ENCODE measurements around the gene SGPL1.

SGPL1 gene

DNA sequence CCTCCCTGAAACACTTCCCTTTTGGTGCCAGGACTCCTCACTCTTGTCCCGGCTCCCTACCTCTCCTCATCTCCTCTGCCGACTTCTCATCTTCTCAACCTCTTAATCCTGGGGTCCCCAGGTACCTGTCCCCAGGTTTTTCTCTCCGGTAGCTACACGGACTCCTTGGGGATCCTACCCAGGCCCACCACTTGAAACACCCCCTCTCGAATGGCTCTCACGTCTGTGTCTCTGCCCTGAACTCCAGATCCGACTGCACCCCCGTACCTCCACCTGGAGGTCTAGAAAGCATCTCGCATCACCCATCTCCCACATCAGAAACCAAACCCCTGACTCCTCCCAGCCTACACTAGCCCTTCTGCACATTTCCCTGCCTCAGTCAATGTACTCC lies 35.4 kb upstream of the SGPL1 start:
- in situ Hi-C loops (cut with MboI; ENCODE audit: low sequenced_read_pairs): no loop called here

DNA sequence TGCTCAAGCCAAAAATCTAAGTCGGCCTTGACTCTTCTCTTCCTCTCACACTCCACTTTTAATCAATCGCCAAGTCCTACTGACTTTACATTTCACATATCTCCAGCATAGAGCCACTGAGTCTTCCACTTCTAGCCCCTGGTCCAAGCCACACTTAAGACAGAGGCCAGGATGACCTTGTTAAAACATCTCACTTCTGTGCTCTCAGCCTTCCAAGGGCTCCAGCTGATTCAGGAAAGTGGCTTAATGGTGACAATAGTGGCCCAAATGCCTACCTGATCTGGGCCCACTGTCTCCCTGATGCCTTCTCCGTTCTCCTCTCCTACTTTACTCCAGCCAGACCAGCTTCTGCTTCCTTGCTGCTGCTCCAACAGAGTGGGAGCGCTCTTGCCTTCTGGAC lies 35.0 kb upstream of the SGPL1 start:
- in situ Hi-C loops (cut with MboI; ENCODE audit: low sequenced_read_pairs): no loop called here

DNA sequence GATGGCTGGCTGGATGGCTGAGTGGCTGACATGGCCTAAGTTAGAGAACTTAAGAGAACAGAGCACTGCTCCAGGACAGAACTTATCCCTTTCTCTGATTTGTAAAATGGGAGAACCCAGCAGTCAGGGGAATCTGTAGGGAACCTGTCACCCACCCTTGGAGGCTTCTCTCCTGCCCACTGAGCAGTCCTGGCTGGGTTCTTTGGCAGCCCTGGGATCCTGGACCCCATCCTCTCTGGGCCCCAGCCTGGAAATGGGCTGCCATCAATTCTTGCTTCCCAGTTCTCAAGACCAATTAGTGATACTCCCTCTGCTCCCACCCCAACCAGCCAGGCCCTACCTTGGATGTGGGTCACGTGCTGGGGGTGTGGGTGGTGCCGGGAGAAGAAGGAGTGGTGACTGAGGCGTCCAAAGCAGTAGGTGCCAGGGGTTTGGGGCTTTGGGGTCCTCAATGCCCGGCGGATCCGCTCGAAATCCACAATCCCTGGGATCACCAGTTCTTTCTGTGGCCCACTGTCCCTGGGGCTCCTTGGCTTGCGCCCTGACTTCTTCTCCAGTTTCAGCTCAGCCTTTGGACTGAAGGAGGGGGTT lies 34.2 kb upstream of the SGPL1 start:
- in situ Hi-C loops (cut with MboI; ENCODE audit: low sequenced_read_pairs): no loop called here

DNA sequence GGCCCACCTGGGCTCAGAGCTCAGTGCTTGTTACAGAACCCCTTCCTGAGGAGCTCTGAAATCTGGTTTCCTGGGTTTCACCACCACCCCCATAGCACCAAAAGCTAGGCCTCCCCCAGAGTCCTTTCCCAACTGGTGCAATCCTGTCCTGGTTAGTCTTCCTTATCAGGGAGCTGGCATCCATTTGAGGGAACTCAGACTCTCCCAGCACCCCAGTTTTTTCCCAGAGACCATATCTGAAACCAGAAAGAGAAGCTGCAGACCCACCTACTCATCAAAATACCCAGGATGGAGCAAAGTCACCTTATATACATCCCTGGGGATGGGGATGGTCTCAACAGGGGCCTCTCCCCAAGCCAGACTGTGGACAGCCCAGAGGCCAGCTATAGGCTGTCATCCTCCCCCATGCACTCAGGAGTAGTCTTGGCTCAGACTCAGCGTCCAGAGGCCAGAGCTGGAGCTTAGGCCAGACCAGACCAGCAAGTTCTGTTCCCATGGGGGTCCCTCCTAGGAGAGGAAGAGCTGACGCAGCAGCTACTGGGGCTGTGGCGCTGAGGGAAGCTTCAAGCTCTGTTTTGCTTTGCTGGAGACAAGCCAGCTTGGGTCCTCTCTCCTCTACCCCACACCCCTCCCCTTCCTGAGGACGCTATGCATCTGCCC lies 33.5 kb upstream of the SGPL1 start:
- in situ Hi-C loops (cut with MboI; ENCODE audit: low sequenced_read_pairs): no loop called here

DNA sequence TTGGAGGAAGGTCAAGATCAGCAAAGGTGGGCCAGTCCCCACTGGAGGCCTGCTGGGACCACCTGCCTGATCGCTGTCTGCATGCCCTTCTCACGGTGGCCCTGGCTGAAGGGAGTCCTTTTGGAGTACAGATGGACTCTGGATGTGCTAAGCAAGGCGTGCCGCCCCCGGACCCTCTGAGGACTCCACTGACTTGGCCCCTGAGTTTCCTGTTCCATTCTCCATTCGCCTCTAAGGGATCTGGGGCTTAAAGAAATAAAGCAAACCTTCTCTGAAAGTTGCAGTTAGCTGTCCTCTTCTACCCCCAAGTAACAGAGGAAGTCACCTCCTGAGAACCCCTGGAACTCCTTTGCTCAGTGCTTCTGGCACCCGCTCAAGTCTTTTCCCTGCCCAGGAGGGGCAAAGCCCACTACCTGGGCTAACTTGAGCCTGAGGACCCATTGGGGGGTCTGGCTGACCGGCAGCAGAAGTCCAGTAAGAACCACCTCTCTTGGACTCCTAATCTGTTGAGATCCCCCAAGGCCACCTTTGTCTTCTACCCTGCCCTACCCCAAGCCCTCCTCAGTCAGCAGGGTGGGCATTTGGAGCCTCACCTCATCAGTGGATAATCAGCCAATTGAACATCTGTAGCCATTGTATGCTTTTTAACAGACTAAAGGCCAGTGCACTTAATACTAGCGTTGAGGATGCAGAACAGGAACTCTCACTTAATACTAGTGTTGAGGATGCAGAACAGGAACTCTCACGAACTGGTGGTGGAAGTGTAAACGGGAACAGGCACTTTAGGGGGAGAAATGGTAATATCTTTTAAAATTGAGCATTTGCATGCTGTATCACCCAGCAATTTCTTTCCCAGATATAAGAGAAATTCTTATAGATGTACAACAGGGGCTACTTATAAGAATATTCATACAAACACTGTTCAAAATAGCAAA lies 32.7 kb upstream of the SGPL1 start:
- in situ Hi-C loops (cut with MboI; ENCODE audit: low sequenced_read_pairs): no loop called here

DNA sequence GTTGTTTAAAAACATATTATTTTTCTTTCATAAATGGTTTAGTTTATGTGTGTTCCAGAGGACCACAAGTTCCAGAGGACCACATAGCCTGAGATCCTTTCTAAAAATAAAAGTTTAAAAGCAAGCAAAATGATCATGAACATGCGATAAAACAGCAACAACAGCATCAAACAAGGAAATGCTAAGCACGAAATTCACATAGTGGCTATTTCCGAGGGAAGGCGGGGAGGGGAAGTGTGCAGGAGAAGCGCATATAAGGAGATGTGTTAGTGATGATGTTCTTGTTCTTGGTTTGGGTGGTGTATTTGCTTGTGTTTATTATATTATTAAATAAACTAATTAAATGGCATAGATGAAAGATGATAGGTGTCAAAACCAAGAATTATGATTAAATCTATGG lies 31.7 kb upstream of the SGPL1 start:
- in situ Hi-C loops (cut with MboI; ENCODE audit: low sequenced_read_pairs): no loop called here

DNA sequence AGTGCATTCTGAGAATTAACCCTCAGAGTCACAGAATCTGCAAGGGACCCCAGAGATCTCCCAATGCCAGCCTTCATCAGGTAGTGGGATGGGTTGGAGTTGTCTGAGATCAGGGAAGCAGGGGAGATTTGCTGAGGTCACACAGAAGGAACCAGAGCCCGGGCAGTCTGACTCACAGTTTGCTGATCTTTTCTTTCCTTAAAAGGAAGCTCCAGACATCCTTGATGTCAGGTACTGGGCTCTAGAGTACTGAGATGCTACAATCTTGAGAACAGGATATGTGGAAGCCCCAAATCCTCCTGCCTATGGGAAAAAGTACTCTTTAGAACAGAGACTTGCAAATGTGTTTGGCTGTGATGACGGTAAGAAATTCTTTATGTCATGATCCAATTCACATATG lies 31.3 kb upstream of the SGPL1 start:
- in situ Hi-C loops (cut with MboI; ENCODE audit: low sequenced_read_pairs): no loop called here

DNA sequence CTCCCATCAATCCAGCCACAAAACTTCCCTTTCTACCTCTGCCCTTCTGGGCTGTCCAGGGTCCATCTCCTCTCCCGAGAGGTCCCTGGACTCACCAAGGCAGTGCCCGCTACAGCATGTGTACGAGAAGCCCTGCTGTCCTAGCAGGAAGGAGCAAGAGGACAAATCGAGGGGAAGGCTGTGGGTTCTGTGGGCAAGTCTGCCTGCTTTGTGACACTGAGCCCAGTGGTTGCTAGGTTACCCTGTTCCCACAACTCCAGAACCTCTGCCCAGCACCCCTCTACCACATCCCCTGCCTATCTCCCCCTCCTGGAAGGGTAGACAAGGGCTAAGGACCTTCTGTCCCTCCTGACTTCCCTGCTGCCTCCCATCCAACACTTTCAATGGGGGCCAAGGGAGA lies 30.6 kb upstream of the SGPL1 start, which contains the start of gene TBATA:
Gene TBATA (minus strand): TSS at position 188 of the 400 bp plus-strand sequence. CDS start 1,998 bp downstream, outside the sequence.
- in situ Hi-C loops (cut with MboI; ENCODE audit: low sequenced_read_pairs): no loop called here

DNA sequence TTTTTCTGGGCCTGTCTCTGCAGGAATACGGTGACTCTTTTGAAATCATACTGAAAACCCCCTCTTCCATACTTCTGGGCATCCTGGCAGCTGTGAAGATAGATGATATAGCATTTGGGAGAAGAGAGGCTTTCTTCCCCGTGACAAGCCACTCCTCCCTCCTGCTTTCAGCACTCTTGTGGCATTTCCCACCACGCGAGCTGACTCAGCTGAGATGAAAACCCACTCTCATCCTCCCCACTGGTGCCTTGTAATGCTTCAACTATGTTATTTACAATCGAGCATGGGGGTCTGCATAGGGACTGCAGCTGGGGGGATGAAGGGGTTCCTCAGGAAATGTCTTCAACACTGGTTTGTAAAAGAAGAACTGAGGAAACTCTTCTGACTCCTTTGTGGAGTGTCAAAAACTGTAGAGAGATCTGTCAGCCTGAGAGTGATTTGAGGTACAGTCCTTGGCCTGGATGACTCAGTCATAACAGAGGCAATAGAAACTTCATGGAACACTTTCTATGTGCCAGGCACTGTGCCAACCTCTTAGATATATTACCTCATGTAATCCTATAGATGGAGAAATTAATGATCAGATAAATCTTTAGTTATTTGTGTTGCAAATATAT lies 28.8 kb upstream of the SGPL1 start:
- in situ Hi-C loops (cut with MboI; ENCODE audit: low sequenced_read_pairs): no loop called here

DNA sequence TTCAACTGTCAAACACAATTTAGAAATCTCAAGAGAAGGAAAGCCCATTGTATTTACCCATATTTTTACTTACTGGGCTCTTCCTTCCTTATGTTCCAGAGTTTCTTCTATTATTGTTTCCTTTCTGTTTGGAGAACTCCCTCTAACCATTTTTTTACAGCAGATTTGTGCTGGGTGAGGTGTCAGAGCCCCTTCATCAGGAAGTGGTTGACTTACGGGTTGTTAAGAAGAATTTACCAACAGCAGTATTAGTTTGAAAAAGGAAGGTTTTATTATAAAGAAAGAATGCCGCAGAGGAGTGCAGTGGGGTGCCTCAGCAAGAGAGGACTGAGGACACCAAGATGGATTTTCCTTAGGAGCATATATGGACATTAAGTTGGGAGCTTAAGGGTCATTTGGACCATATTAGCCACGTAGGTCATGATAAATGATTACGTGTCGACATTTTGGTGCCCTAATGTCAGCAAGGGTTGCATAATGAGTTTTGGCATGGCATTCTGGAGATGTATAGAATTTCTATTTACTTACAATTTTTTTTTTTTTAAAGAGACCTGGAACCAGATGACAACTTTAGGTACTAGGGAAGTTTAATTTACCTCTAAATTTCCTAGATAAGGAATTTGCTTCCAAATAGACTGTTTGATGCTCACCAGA lies 24.2 kb upstream of the SGPL1 start:
- in situ Hi-C loops (cut with MboI; ENCODE audit: low sequenced_read_pairs): no loop called here

DNA sequence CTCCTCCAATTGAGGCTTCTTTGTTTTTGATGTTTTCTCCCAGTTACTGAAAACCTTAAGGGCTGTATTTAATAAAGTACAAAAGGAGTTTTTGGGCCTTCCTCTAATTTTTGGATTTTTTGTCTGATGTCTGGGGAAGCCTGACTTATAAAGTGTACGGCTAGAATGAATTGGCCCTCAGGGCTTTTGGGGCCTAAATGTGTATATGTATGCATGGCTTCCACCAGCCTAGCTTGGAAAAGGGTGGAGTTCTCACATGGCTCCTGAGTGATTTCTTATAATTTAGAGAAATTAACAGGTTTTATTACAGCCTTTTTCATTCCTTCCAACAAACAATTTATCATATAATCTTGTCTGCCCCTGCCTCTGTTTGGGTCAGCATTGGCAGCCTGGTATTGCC lies 20.1 kb upstream of the SGPL1 start:
- in situ Hi-C loops (cut with MboI; ENCODE audit: low sequenced_read_pairs): no loop called here

DNA sequence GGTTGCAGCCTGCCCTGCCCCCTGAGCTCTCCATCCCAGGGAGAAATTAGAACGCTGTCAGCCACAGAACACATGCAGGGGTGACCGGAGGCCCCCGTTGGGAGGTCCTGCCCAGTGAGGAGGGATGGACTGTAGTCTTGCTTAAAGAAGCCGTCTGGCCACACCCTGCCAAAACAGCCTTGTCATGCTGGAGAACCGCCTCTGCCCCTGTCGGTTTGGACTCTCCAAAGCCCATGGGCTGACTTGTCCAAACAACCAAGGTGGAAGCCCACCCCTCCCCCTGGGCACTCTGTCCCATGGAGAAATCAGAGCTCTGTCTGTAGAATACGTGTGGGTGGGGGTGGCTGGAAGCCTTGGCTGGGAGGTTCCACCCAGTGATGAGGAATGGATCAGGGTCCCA lies 17.9 kb upstream of the SGPL1 start:
- in situ Hi-C loops (cut with MboI; ENCODE audit: low sequenced_read_pairs): no loop called here

DNA sequence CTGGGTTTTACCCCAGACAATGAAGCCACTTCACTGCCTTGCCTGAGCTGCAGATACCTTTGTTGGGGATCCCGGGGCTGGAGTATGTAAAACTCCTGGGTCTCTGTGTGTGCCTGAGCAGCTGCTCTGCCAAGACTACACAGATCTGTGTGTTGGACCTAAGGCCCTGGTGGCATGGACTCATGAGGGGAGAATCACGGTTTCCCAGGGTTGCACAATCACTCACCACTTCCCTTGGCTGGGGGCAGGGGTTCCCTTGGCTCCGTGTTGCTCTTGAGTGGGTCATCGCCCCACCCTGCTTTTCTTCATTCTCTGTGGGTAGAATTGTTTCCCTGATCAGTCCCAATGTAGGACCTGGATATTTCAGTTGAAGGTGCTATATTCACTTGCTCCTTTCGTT lies 16.6 kb upstream of the SGPL1 start:
- in situ Hi-C loops (cut with MboI; ENCODE audit: low sequenced_read_pairs): no loop called here

DNA sequence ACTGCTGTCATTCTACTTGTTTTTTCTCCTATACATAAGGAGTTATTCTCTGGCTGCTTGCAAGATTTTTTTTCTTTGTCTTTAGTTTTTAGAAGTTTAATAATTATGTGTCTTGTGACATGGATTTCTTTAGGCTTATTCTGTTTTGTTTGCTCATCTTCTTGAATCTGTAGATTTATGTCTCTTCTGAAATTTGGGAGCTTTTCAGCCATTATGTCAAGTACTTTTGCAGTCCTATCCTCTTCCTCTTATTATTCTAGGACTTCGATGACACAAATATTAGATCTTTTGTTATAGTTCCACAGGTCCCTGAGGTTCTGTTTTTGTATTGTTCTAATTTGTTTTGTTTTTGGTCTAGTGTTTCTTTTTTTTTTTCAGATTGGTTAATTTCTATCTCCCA lies 13.9 kb upstream of the SGPL1 start:
- in situ Hi-C loops (cut with MboI; ENCODE audit: low sequenced_read_pairs): no loop called here

DNA sequence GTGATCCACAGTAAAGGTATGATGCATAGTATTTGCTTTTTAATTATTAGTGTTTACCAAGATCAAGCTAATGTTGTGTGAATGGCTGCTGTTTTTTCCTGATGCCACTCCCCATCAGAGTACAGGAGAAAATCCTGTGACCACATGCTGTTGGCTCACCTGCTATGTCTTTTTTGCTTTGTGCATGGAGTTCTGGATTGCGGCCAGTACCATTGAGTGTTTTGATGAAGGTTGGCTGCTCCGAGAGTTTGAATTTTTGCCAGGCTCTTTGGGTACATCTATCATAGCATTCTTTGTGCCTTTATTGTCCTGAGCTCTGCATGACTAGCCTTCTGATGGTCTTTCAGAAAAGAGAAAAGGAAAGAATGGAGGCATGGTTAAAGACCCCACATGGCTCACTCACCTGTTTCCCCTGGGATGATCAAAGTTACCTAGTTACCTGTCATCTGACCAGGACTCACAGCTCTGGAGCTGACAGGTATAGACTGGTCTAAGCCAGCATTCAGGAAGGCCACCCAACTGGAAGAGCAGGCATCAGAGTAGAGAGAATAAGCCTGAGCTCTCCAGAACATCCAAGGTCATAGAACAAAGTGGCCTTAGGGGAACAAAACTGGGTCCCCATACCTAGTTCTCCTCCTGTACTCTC lies 11.8 kb upstream of the SGPL1 start:
- in situ Hi-C loops (cut with MboI; ENCODE audit: low sequenced_read_pairs): no loop called here

DNA sequence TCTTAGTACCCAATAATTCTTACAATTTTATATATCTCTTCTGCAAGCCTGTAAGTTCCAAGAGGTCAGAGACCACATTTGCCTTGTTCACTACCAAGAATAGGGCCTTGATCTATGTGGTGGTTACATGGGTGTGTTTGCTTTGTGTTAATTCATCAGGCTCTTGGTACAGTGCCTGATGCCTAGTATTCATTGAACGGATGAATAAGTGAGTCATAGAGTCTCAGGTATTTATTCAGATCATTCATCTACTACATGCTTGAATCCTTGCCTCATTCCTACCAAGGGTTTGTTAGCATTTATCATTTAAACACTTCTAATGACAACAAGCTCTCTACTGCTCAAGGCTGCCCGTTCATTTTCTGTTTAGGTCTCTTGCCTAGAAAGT lies 11.3 kb upstream of the SGPL1 start:
- in situ Hi-C loops (cut with MboI; ENCODE audit: low sequenced_read_pairs): no loop called here

DNA sequence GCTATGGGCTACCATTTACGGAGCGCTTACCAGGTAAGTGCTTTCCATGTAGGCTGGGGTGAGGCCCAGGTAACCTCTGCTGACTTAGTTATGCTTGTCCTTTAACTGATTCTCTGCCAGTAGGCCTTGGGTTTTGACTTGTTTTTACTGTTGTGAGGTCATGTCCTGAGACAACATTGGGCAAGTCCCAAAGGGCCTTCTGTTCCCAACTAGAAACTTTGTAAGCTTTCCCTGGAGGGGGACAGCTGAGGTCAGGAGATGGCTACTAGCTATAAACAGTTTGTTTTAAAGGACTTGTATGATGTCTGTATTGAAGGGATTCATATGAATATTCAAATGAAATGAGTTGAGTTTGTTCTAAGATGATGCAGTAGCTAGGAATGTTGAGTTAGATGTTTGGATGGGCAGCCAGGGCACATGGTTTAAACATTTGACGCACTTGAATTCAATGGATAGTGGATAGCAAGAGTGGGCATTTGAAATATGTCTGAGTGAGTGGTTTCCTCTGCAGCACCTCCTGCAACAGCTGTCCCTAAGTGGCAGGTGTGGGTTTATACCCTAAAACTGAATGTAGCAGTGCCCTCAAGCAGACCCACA lies 10.0 kb upstream of the SGPL1 start:
- in situ Hi-C loops (cut with MboI; ENCODE audit: low sequenced_read_pairs): no loop called here

DNA sequence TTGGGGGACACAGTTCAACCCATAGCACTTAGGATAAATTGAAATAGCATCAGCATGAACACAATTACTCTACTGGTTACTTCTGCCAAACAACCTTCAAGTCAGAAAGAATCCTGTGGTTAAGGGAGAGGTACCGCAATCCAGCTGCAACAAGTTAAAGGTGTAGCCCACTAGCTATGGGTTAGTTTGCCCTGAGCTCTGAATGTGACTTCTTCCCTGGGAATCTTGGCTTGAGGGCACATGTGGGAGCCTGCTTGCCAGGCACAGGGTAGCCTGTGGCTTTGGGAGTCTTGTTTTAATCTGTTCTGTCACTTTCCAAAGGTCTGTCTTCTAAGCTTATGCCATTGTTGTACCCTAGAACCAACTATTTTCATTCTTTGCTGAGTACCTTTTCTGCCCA lies 8.9 kb upstream of the SGPL1 start:
- in situ Hi-C loops (cut with MboI; ENCODE audit: low sequenced_read_pairs): no loop called here

DNA sequence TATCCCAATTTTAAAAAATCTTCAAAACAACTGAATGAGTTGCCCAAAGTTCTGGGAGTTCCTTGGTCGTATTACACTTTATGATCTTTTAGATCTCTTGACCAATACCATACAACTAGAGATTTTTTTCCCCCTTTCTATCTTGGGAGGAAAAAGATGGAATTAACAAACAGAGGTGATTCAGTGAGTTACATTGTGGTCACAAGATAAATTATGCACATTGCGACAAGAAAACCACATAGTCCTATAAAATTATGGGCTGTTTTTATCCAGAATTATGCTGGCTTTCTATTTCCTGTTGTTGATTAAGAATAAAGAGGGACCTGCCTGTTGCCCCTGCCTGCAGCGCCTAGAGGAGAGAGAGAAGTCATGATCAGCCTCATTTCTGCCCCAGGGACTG lies 8.2 kb upstream of the SGPL1 start:
- in situ Hi-C loops (cut with MboI; ENCODE audit: low sequenced_read_pairs): no loop called here

DNA sequence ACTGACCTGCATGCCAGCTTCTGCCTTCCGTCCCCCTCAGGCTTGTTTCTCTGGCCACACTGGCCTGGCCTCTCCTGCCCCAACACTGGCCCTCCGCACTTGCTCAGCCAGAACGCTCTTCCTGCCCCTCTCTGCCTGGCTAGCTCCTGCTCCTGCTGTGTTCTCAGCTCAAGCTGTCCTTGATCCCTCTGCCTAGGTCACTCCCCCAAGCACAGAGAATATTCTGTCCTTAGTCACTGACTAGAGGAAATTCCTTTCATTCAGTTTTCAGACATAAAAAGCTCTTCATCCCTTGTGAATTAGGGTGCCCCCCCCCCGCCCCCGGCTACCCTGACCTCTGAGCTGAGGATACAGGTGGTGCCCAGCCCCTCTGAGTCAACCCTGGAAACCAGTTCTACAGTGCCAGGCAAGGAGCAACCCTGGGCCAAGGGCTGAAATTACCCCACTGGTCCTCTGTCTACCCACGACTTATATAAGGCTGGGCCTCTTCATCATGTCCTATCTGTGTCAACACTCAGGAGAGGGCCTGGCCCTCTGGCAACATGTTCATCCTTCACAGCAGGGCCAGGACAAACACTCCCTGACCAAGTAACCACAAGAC lies 6.6 kb upstream of the SGPL1 start:
- in situ Hi-C loops (cut with MboI; ENCODE audit: low sequenced_read_pairs): no loop called here

All from HL-60/S4 (cell line).